Heart left ventricle (tissue), 16 donors: ENCODE results near the gene ZNF740. TPM values are rescaled to one million over a fixed set of nuclear protein-coding genes. Genes with fewer than 3 reads are reported as not detected.

ENCODE experiments used
- ATAC-seq, 4 donors: fragments of 200-7000 bp; cut with Tn5 transposase; one replicate each; pipeline ENCODE4 v1.9.1; 2020 to 2022; ENCODE audit warnings: moderate library complexity in 4 of 4, mild to moderate bottlenecking in 3 of 4, moderate number of reproducible peaks in 1 of 4
- DNase-seq, 5 donors: peaks; one replicate each; pipeline ENCODE4 v3.0.0-alpha.2; 2020
- H3K27ac ChIP-seq, 12 donors: fragments of 200-600 bp; sonication (generic) in 4 of 12; one replicate each; pipeline versions ENCODE4 v1.5.0 to v1.8.0; 2016 to 2022; ENCODE audit warnings: mild to moderate bottlenecking in 2 of 12
- H3K27me3 ChIP-seq, 9 donors: fragments of 200-600 bp; sonication (generic) in 2 of 9; one replicate each; pipeline versions ENCODE4 v1.5.1 to v1.8.0; 2016 to 2022; ENCODE audit warnings: mild to moderate bottlenecking in 3 of 9
- H3K36me3 ChIP-seq, 9 donors: fragments of 200-600 bp; sonication (generic) in 2 of 9; one replicate each; pipeline versions ENCODE4 v1.5.0 to v1.8.0; 2018 to 2022; ENCODE audit warnings: mild to moderate bottlenecking in 2 of 9
- H3K4me1 ChIP-seq, 12 donors: fragments of 200-600 bp; sonication (generic) in 4 of 12; one replicate each; pipeline versions ENCODE4 v1.5.0 to v1.8.0; 2016 to 2022; ENCODE audit warnings: mild to moderate bottlenecking in 3 of 12
- H3K4me3 ChIP-seq, 12 donors: fragments of 200-600 bp; sonication (generic) in 4 of 12; one replicate each; pipeline versions ENCODE4 v1.5.0 to v1.8.0; 2017 to 2022; ENCODE audit warnings: mild to moderate bottlenecking in 9 of 12, moderate library complexity in 4 of 12
- H3K9me3 ChIP-seq, 12 donors: fragments of 200-600 bp; sonication (generic) in 4 of 12; one replicate each; pipeline versions ENCODE4 v1.5.0 to v1.8.0; 2016 to 2022; ENCODE audit warnings: mild to moderate bottlenecking in 1 of 12
- POLR2A ChIP-seq, 2 donors: fragments of 450-650 bp; IDR thresholded peaks; one replicate each; pipeline ENCODE4 v1.6.1; 2017; ENCODE audit warnings: antibody characterized with exemption in 2 of 2, mild to moderate bottlenecking in 2 of 2, moderate library complexity in 2 of 2
- WGBS, 4 donors: extraction: QIAGEN DNeasy Blood & Tissue Kit in 2 of 4; methylation state at CpG; one replicate each; pipeline versions ENCODE4 v1.1.5 to v1.1.7; 2013 to 2018; 5-methylcytosine and 5-hydroxymethylcytosine counted together
- intact Hi-C, 10 donors: fragments of 100-400 bp; cut with DNase I; formaldehyde crosslinking; loops; one replicate each; pipeline versions ENCODE4 v1.11.1 to v1.14.2; 2022
- long read RNA-seq, 3 donors: library from polyadenylated mRNA; unstranded; transcript quantifications; one replicate each; pipeline ENCODE4 v2.0.0, GENCODE V29; 2020 to 2021
- polyA plus RNA-seq, 2 donors: library from polyadenylated mRNA; stranded (reverse); fragments of 200-250 nt; gene quantifications; one replicate each; pipeline ENCODE4 v1.2.3, GENCODE V29; 2013
- total RNA-seq, 9 donors: library from RNA; depleted of rRNA in 2 of 9; stranded (reverse); fragments of >200 nt in 2 of 9; fragmentation: NEBNext Ultra II Directional in 3 of 9; extraction: Animal tissue kit (Norgen Biotek cat#: 25700) in 3 of 9; gene quantifications; one replicate each; pipeline versions ENCODE4 v1.1.0 to v1.2.4, GENCODE V29; 2016 to 2023
- TF ChIP-seq, protein P1 (sequence below), 12 donors: fragments of 200-600 bp; sonication (generic) in 4 of 12; IDR thresholded peaks; one replicate each; pipeline versions ENCODE4 v1.5.0 to v1.8.0; 2018 to 2022; ENCODE audit warnings: antibody characterized with exemption in 12 of 12, mild to moderate bottlenecking in 5 of 12
- donor health status: ischemic (EF 13 %, LVEDD 7.1; RV severe dilation, severe dysfunction).
- donor health status: healthy with polysubstance abuse.
- donor health status: DM: no; HTN: yes; CAD: no.
- donor health status: DM: no; HTN: no; CAD: no.
- donor health status: ischemic (EF 25% LVEDD 6.9; RV normal size, moderate dysfunction).
- donor health status: ischemic (EF 25% LVEDD 5.7; RV mildly dilated, moderate dysfunction).
- donor health status: healthy.
- donor health status: DM: yes; HTN: yes; CAD: no.
- donor health status: ischemic (EF 35%, LVEDD 5.7; RV mildly dilated, moderate dysfunction).
- donor health status: nonischemic (EF 11% LVEDD 7.7; RV severe dilation, severe dysfunction).
- donor health status: DM: yes; HTN: yes; CAD: no.
- donor health status: PGD.
- donor health status: ischemic (EF 29% LVEDD 5.4; RV normal size, mild dysfunction).
- donor health status: nonischemic (EF 23%, LVEDD 6.1; RV moderate dilation, normal function).

Gene ZNF740, protein sequence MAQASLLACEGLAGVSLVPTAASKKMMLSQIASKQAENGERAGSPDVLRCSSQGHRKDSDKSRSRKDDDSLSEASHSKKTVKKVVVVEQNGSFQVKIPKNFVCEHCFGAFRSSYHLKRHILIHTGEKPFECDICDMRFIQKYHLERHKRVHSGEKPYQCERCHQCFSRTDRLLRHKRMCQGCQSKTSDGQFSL
- 10 to 100 TPM in 7 of 9 donors, 1 to 10 TPM in 2; 4.8 to 27.4 (median 18.7) TPM for total RNA-seq
- polyA plus RNA-seq: 1 to 10 TPM; 6.1 to 6.7 TPM
- long read RNA-seq, donor 1, full-length matches to known transcripts: 2 of 5 reads
- long read RNA-seq, donor 1, partial matches to known transcripts: 0 of 5 reads
- long read RNA-seq, donor 1, other reads (novel, unspliced or antisense): 3 of 5 reads
- long read RNA-seq, donor 2, full-length matches to known transcripts: 1 of 3 reads
- long read RNA-seq, donor 2, partial matches to known transcripts: 2 of 3 reads
- long read RNA-seq, donor 2, other reads (novel, unspliced or antisense): 0 of 3 reads
- long read RNA-seq, donor 3, full-length matches to known transcripts: 2 of 5 reads
- long read RNA-seq, donor 3, partial matches to known transcripts: 1 of 5 reads
- long read RNA-seq, donor 3, other reads (novel, unspliced or antisense): 2 of 5 reads

DNA sequence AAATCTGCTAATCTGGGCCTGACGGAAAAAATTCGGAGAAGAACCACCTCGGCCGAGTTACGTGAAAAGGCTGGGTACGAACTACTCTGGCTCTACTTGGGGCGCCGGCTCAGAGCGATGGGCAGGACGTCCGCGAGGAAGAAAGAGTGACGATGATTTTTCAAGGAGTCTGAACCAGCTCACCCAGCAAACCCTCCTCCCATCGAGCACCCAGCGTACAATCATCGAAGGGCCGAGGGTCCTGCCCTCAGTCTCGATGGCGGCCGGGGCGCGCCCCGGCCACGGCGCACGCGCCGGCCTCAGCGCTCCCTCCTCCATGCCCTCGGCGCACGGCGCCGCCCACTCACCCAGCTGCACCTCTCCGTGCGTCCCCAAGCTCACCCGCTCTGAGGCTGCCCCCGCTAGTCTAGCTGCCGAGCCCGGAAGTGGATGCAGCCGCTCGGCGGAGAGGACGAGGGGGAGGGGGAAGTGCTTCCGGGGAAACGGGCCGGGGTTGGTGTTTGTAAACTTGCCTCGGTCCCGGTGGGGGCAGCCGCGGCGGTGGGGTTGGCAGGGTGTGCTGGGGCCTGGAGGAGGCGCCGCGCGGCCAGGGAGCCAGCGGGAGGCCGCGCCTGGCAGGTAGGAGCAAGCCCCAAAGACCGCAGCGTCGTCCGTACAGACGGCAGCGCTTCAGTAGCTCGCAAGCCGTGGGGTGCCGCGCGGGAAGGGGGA is at the start of gene ZNF740, which contains the start of gene CSAD:
TSS of gene ZNF740 (plus strand) at position 503 of the 711 bp plus-strand sequence. CDS start 1,262 bp downstream, outside the sequence.
TSS of gene CSAD (minus strand) at position 706 of the 711 bp plus-strand sequence. CDS start 7,455 bp downstream, outside the sequence.
- peak within 1 kb of the TSS; percentile 61 to 92 (median 78) for H3K4me3 ChIP-seq
- peaks cover 0 to 38% (median 35%) of the 10 kb centered on the region in 9 donors for H3K36me3 ChIP-seq
- H3K27ac ChIP-seq: peak within 1 kb of the TSS; percentile 86 to 98 (median 94)
- intact Hi-C loops: loop anchor here in 1 of 10 donors (2.0 kb wide), 1 partner anchor 40 kb away; no protein-coding TSS in a partner anchor
- TF ChIP-seq, protein P1, sequence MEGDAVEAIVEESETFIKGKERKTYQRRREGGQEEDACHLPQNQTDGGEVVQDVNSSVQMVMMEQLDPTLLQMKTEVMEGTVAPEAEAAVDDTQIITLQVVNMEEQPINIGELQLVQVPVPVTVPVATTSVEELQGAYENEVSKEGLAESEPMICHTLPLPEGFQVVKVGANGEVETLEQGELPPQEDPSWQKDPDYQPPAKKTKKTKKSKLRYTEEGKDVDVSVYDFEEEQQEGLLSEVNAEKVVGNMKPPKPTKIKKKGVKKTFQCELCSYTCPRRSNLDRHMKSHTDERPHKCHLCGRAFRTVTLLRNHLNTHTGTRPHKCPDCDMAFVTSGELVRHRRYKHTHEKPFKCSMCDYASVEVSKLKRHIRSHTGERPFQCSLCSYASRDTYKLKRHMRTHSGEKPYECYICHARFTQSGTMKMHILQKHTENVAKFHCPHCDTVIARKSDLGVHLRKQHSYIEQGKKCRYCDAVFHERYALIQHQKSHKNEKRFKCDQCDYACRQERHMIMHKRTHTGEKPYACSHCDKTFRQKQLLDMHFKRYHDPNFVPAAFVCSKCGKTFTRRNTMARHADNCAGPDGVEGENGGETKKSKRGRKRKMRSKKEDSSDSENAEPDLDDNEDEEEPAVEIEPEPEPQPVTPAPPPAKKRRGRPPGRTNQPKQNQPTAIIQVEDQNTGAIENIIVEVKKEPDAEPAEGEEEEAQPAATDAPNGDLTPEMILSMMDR (IDR thresholded peaks at IDR 0.05): no peak
- TF ChIP-seq POLR2A (IDR thresholded peaks at IDR 0.05): peak; percentile 32 to 86
- peaks cover 13 to 49% (median 35%) of the 10 kb centered on the region in 12 donors for H3K4me1 ChIP-seq
- H3K9me3 ChIP-seq: no peaks in the 10 kb centered on the region
- whole genome bisulfite sequencing, 4 donors: 0 to 3% (median 1%) methylated on average over 18 to 70 of the region's 70 CpGs
- DNase-seq (peak; percentile 98 to 99 (median 99)), ATAC-seq (peak; percentile 99)
- H3K27me3 ChIP-seq: no peaks in the 10 kb centered on the region

DNA sequence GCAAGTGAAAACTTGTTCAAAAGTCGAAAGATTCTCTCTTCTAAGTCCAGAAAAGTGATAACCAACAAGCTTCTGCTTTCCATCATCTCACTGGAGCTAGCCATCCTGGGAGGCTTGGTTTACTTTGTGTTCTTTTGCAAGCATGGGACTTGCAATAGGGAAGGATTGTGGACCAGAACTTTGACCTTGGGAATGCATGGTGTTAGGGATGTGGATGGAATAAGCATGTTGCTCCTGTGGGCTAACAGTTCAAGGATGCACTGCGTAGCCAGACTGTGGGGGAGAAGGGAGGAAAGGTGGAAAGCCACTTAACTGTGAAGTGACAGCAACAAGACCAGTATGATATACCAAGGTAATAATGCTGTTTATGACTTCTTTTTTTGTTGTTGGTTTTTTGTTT is 48.7 kb upstream of the ZNF740 start:
- H3K27ac ChIP-seq: no peak overlapping the region
- intact Hi-C loops: no loop called here
- DNase-seq (no peak), ATAC-seq (no peak)
- peaks cover 0 to 8% (median under 1%) of the 10 kb centered on the region in 12 donors for H3K9me3 ChIP-seq
- no peaks in the 10 kb centered on the region for H3K27me3 ChIP-seq
- no peaks in the 10 kb centered on the region for H3K4me1 ChIP-seq
- TF ChIP-seq, protein P1 (IDR thresholded peaks at IDR 0.05): no peak
- TF ChIP-seq POLR2A (IDR thresholded peaks at IDR 0.05): no peak
- WGBS, 4 donors: 79 to 91% (median 87%) methylated on average over 2 of the region's 2 CpGs
- H3K36me3 ChIP-seq: no peaks in the 10 kb centered on the region
- H3K4me3 ChIP-seq: no peak overlapping the region

DNA sequence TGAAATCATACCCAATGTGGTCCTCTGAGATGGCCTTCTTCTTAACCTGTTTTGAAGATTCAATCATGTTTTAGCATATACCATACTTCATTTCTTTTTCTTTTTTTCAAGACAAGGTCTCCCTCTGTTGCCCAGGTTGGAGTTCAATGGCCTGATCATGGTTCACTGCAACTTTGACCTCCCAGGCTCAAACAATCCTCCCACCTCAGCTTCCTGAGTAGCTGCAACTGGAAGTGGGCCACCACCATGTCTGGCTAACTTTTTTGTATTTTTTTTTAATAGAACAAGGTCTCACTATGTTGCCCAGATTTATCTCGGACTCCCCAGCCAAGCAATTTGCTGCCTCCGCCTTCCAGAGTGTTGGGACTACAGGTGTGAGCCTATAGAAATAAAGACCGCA is 46.8 kb upstream of the ZNF740 start:
- Histone ChIP-seq H3K9me3 (peaks cover 0 to 16% (median 3%) of the 10 kb centered on the region in 12 donors), H3K27ac (no peak overlapping the region), H3K4me3 (no peak overlapping the region), H3K4me1 (no peaks in the 10 kb centered on the region), H3K27me3 (no peaks in the 10 kb centered on the region), H3K36me3 (no peaks in the 10 kb centered on the region)
- DNase-seq (peak in 1 of 5 donors; percentile 3), ATAC-seq (no peak)
- 88 to 94% (median 93%) methylated on average over 3 of the region's 3 CpGs for WGBS, 4 donors
- TF ChIP-seq, protein P1 (IDR thresholded peaks at IDR 0.05): no peak
- intact Hi-C loops: no loop called here
